Stimulated activated CD8-positive, alpha-beta memory T cell treated with anti-CD3 and anti-CD28 coated beads, Interleukin-12 subunit alpha, Interleukin-12 subunit beta, amount 100 ng/mL, for 1 hour (primary cell): ENCODE measurements around the gene LRRC75A.
"Not testable (repeated sequence)": the region's sequence is repeated elsewhere in the genome, so short reads cannot be mapped to it uniquely, and the experiment has no call there.

Experiments
- DNase-seq: peaks from one replicate; pipeline ENCODE4 v3.0.0-alpha.2; 2020; ENCODE audit warnings: low read depth

LRRC75A gene

GRCh38 chr17:16430650-16431049 is 61.3 kb downstream of the LRRC75A start:
- DNase-seq, result no peak

GRCh38 chr17:16429083-16429482 is 62.9 kb downstream of the LRRC75A start:
- DNase-seq, result no peak

GRCh38 chr17:16428098-16428882 is 63.7 kb downstream of the LRRC75A start:
- DNase-seq, result no peak

- DNase-seq, result no peak
These were observed 65.0 kb downstream of the LRRC75A start for GRCh38 chr17:16427020-16427419.

- DNase-seq, result no peak
These were observed 66.0 kb downstream of the LRRC75A start for GRCh38 chr17:16425698-16426659.

GRCh38 chr17:16425202-16425601 is 66.8 kb downstream of the LRRC75A start:
- DNase-seq, result no peak

GRCh38 chr17:16423226-16423872 is 68.6 kb downstream of the LRRC75A start:
- DNase-seq, result no peak

- no peak for DNase-seq
These were observed 69.6 kb downstream of the LRRC75A start for GRCh38 chr17:16422416-16422815.

- no peak for DNase-seq
These were observed 72.1 kb downstream of the LRRC75A start for GRCh38 chr17:16419929-16420271.

- peak; percentile 57 for DNase-seq
These were observed 72.7 kb downstream of the LRRC75A start for GRCh38 chr17:16419074-16419928.

GRCh38 chr17:16418685-16419068 is 73.3 kb downstream of the LRRC75A start:
- DNase-seq, result no peak

- no peak for DNase-seq
These were observed 73.9 kb downstream of the LRRC75A start for GRCh38 chr17:16417896-16418684.

- no peak for DNase-seq
These were observed 74.6 kb downstream of the LRRC75A start for GRCh38 chr17:16417399-16417798.

GRCh38 chr17:16415031-16415924 is 76.7 kb downstream of the LRRC75A start, which contains the start of gene TRPV2:
Gene TRPV2, plus strand, starts transcription at chr17:16415571. Its CDS starts 2,098 bp downstream, at chr17:16417669.
- no peak for DNase-seq

GRCh38 chr17:16407911-16408588 is 83.9 kb downstream of the LRRC75A start:
- DNase-seq, result no peak

- no peak for DNase-seq
These were observed 85.0 kb downstream of the LRRC75A start for GRCh38 chr17:16406742-16407674.

GRCh38 chr17:16403847-16404246 is 88.1 kb downstream of the LRRC75A start:
- not testable (repeated sequence) for DNase-seq
